OCI-LY7 (cell line): ENCODE measurements around the gene RECK. TPM values are rescaled to one million over a fixed set of nuclear protein-coding genes. Genes with fewer than 3 reads are reported as not detected.

Experiments used
- BruUV-seq: library from RNA; stranded (reverse); fragments of 400-500 nt; replicated peaks from 2 replicates; lab custom pipeline; 2021; lab: Mats Ljungman, UMichigan
- CTCF ChIA-PET: fragments of 300-600 bp; sonication (Branson Sonifier 250); formaldehyde crosslinking; loops from one replicate; lab custom pipeline; 2022; ENCODE audit warnings: antibody characterized with exemption; ENCODE audit not compliant: unreplicated experiment; lab: Charles Lee
- POLR2A ChIA-PET: fragments of 300-600 bp; sonication (Branson Sonifier 250); formaldehyde crosslinking; loops from one replicate; lab custom pipeline; 2022; ENCODE audit warnings: antibody characterized with exemption; lab: Charles Lee
- DNase-seq: peaks from one replicate; pipeline ENCODE4 v3.0.0-alpha.2; 2015; ENCODE audit warnings: low spot score
- H2AFZ ChIP-seq: fragments of 200-600 bp; sonication (generic), shearing (Covaris generic); 2 replicates; pipeline ENCODE4 v1.6.1; 2014; ENCODE audit warnings: mild to moderate bottlenecking, antibody characterized with exemption, low read length, moderate library complexity
- H3K27ac ChIP-seq: fragments of 200-600 bp; sonication (generic); 2 replicates; pipeline ENCODE4 v1.5.1; 2014; ENCODE audit warnings: mixed run types, low read depth, mild to moderate bottlenecking, moderate library complexity, low read length, inconsistent platforms; ENCODE audit not compliant: poor library complexity, severe bottlenecking
- H3K36me3 ChIP-seq: fragments of 200-600 bp; sonication (generic); 2 replicates; pipeline ENCODE4 v1.6.1; 2014; ENCODE audit warnings: mild to moderate bottlenecking, antibody characterized with exemption, low read length, moderate library complexity, mixed read lengths; ENCODE audit not compliant: insufficient read depth
- H3K4me1 ChIP-seq: fragments of 200-600 bp; sonication (generic); 2 replicates; pipeline ENCODE4 v1.5.1; 2014; ENCODE audit warnings: mild to moderate bottlenecking, low read length; ENCODE audit not compliant: insufficient read depth, poor library complexity, severe bottlenecking
- H3K4me2 ChIP-seq: fragments of 200-600 bp; sonication (generic); 2 replicates; pipeline ENCODE4 v1.6.1; 2014; ENCODE audit warnings: mild to moderate bottlenecking, low read length
- H3K4me3 ChIP-seq: fragments of 200-600 bp; sonication (generic); 2 replicates; pipeline ENCODE4 v1.5.1; 2014; ENCODE audit warnings: mild to moderate bottlenecking, low read depth, low read length; ENCODE audit not compliant: poor library complexity, severe bottlenecking
- H3K79me2 ChIP-seq: fragments of 200-600 bp; sonication (generic); 2 replicates; pipeline ENCODE4 v1.6.1; 2016; ENCODE audit warnings: low read depth, mild to moderate bottlenecking, low read length, moderate library complexity, mixed read lengths; ENCODE audit not compliant: insufficient read depth
- H3K9me2 ChIP-seq: fragments of 200-600 bp; sonication (generic); 2 replicates; pipeline ENCODE4 v1.6.1; 2016; ENCODE audit warnings: mild to moderate bottlenecking, low read length, mixed read lengths; ENCODE audit not compliant: insufficient read depth
- H3K9me3 ChIP-seq: fragments of 200-600 bp; sonication (generic); 2 replicates; pipeline ENCODE4 v1.6.1; 2014; ENCODE audit warnings: mild to moderate bottlenecking, mixed run types, low read length, mixed read lengths
- H4K20me1 ChIP-seq: fragments of 200-600 bp; sonication (generic); 2 replicates; pipeline ENCODE4 v1.6.1; 2014; ENCODE audit warnings: mild to moderate bottlenecking, antibody characterized with exemption, low read length, moderate library complexity, mixed read lengths; ENCODE audit not compliant: insufficient read depth
- CTCF ChIP-seq: fragments of 200-600 bp; sonication (generic); conservative IDR thresholded peaks from 2 replicates; pipeline ENCODE4 v1.5.1; 2014; ENCODE audit warnings: mild to moderate bottlenecking, antibody characterized with exemption, low read length, moderate library complexity, mixed read lengths
- EZH2phosphoT487 ChIP-seq: fragments of 200-600 bp; sonication (generic); IDR thresholded peaks from 2 replicates; pipeline ENCODE4 v1.6.1; 2018; ENCODE audit warnings: low read depth, borderline replicate concordance, mild to moderate bottlenecking, mixed run types, antibody characterized with exemption, low read length, moderate library complexity, mixed read lengths
- intact Hi-C: fragments of 100-400 bp; cut with micrococcal nuclease; formaldehyde crosslinking; loops from one replicate; pipeline ENCODE4 v1.10.0; 2022; ENCODE audit not compliant: unreplicated experiment
- total RNA-seq, 2 experiments: library from RNA; depleted of rRNA in 1 of 2; stranded (reverse); fragments of >200 nt in 1 of 2; shearing (Covaris generic) in 1 of 2; gene quantifications; 2 replicates each; pipeline ENCODE4 v1.2.3, GENCODE V29; 2014 to 2022

The RECK gene
- total RNA-seq, 2 experiments from 2014 or later = 3.0 to 6.5 TPM

DNA sequence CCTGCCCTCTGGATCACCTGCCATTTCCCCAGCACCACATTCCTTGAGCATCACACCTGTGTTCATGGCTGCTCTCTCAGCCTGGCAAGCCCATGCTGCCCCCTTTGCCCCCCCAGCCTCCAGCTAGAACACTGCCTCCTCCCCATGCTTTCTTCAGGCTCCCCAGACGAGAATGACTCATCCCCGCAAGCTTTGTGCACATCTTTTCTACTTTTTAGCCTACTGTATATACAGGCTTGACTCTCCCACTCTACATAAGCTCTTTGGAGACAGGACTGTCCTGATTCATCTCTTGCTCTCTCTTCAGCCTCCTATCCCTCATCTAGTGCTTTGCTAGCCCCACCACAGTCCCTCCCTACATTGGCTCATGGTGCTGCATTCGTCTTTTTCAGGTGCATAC lies 79.9 kb downstream of the RECK start:
- intact Hi-C loops = no loop called here
- TF ChIP-seq EZH2phosphoT487 (no peak), CTCF (no peak)
- Histone ChIP-seq H3K9me2 (no peaks in the 10 kb centered on the region), H3K36me3 (no peaks in the 10 kb centered on the region), H3K4me2 (no peak overlapping the region), H2AFZ (no peak overlapping the region), H3K27ac (no peak overlapping the region), H3K79me2 (no peaks in the 10 kb centered on the region), H4K20me1 (no peaks in the 10 kb centered on the region), H3K4me1 (no peaks in the 10 kb centered on the region), H3K4me3 (no peak overlapping the region), H3K9me3 (no peaks in the 10 kb centered on the region)
- ChIA-PET POLR2A (interaction anchor here (1.9 kb wide), 1 partner anchor 73 kb away, joined by 5 read pairs; no protein-coding TSS in a partner anchor), CTCF (no interaction called here)
- no peak for DNase-seq
- no TSS peak for BruUV-seq

DNA sequence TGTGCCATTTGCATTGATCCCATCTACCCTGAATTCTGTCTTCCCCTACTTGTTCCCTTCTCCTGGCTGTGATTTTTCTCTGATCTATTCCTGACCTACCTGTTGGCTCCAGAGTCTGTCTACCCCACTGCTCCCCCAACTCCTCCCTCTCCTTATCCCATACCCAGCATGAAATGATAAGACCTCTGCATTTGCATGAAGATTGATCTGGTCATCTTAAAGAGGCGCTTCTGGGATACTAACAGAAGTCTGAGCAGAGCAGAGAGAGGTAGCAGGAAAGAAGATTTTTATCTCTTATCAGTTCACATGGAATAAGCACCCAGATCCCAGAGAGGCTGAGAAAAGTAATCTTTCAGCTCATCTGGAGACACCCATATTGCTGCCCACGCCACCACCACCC lies 81.5 kb downstream of the RECK start:
- no peak overlapping the region for H3K4me2 ChIP-seq

More for the DNA sequence above, 81.5 kb downstream of the RECK start:
- no TSS peak for BruUV-seq
- POLR2A ChIA-PET = no interaction called here
- Histone ChIP-seq H4K20me1 (no peaks in the 10 kb centered on the region), H3K4me1 (no peaks in the 10 kb centered on the region), H3K36me3 (no peaks in the 10 kb centered on the region), H3K9me3 (no peaks in the 10 kb centered on the region), H3K79me2 (no peaks in the 10 kb centered on the region), H3K4me3 (no peak overlapping the region), H3K9me2 (no peaks in the 10 kb centered on the region), H3K27ac (no peak overlapping the region), H2AFZ (no peak overlapping the region)
- CTCF ChIA-PET = no interaction called here
- DNase-seq = no peak
- TF ChIP-seq EZH2phosphoT487 (no peak), CTCF (no peak)
- intact Hi-C loops = no loop called here
